Esophagus muscularis mucosa (tissue), 4 donors: Measurements from ENCODE around the gene CROCC2. TPM values are rescaled to one million over a fixed set of nuclear protein-coding genes. Genes with fewer than 3 reads are reported as not detected.

Source experiments
- DNase-seq: peaks from one replicate; pipeline ENCODE4 v3.0.0-alpha.2; 2017; ENCODE audit errors: extremely low spot score
- H3K27ac ChIP-seq, 4 donors: fragments of 200-600 bp; sonication (generic); replicated peaks in 1 of 4; 1 replicate in 3 of 4; 2 replicates in 1 of 4; pipeline ENCODE4 v1.5.1; 2016 to 2019; ENCODE audit warnings: mild to moderate bottlenecking in 1 of 4
- H3K27me3 ChIP-seq, 4 donors: fragments of 200-600 bp; sonication (generic); one replicate each; pipeline versions ENCODE4 v1.5.1 to v1.6.0; 2016 to 2019
- H3K36me3 ChIP-seq, 4 donors: fragments of 200-600 bp; sonication (generic); one replicate each; pipeline ENCODE4 v1.5.1; 2016 to 2019
- H3K4me1 ChIP-seq, 4 donors: fragments of 200-600 bp; sonication (generic); one replicate each; pipeline ENCODE4 v1.5.1; 2016 to 2019
- H3K4me3 ChIP-seq, 4 donors: fragments of 200-600 bp; sonication (generic); 1 replicate in 2 of 4; 2 replicates in 2 of 4; pipeline ENCODE4 v1.5.1; 2016 to 2019; ENCODE audit warnings: mild to moderate bottlenecking in 4 of 4, moderate library complexity in 1 of 4
- H3K9me3 ChIP-seq, 4 donors: fragments of 200-600 bp; sonication (generic); 1 replicate in 3 of 4; 2 replicates in 1 of 4; pipeline ENCODE4 v1.5.1; 2016 to 2019
- CTCF ChIP-seq, 3 experiments: fragments of 200-600 bp in 2 of 3; fragments of 450-650 bp in 1 of 3; sonication (generic) in 2 of 3; IDR thresholded peaks; one replicate each; pipeline ENCODE4 v1.5.1; 2017 to 2019; ENCODE audit warnings: antibody characterized with exemption in 3 of 3, mild to moderate bottlenecking in 2 of 3, moderate library complexity in 1 of 3
- EP300 ChIP-seq: sonication (generic); formaldehyde crosslinking; IDR thresholded peaks from one replicate; pipeline ENCODE4 v1.6.1; 2017; ENCODE audit warnings: antibody characterized with exemption
- POLR2A ChIP-seq: fragments of 450-650 bp; IDR thresholded peaks from one replicate; pipeline ENCODE4 v1.6.1; 2017; ENCODE audit warnings: antibody characterized with exemption, moderate library complexity, mild to moderate bottlenecking, low read depth
- POLR2AphosphoS5 ChIP-seq, 2 donors: sonication (generic); formaldehyde crosslinking; IDR thresholded peaks; one replicate each; pipeline ENCODE4 v1.6.1; 2017; ENCODE audit warnings: antibody characterized with exemption in 2 of 2
- WGBS: methylation state at CpG from one replicate; pipeline ENCODE4 v1.1.5; 2018; 5-methylcytosine and 5-hydroxymethylcytosine counted together
- intact Hi-C: fragments of 100-400 bp; cut with DNase I; formaldehyde crosslinking; loops from one replicate; pipeline ENCODE4 v1.15.1; 2023
- total RNA-seq, 4 donors: library from RNA; depleted of rRNA; stranded (reverse); fragments of >200 nt; gene quantifications; one replicate each; pipeline versions ENCODE4 v1.1.0 to v1.2.1, GENCODE V29; 2016

Gene CROCC2
- total RNA-seq, 4 donors from 2014 or later: not detected

- no peak overlapping the region for H3K27ac ChIP-seq
- H3K36me3 ChIP-seq: no peaks in the 10 kb centered on the region
- WGBS: 73% methylated on average over 11 of the region's 20 CpGs
- no peak for TF ChIP-seq POLR2A
- no peak for TF ChIP-seq CTCF (IDR thresholded peaks at IDR 0.05)
- H3K4me1 ChIP-seq: peaks cover 10 to 27% (median 24%) of the 10 kb centered on the region in 4 donors
- intact Hi-C loops: no loop called here
- peaks cover 0 to 12% (median 3%) of the 10 kb centered on the region in 4 donors for H3K9me3 ChIP-seq
- no peak for DNase-seq
- H3K27me3 ChIP-seq: peaks cover 0 to 50% (median 8%) of the 10 kb centered on the region in 4 donors
- H3K4me3 ChIP-seq: no peak overlapping the region
Measured at GRCh38 chr2:240985881-240986786, 80.0 kb downstream of the CROCC2 start.

- no peak for DNase-seq
- Histone ChIP-seq H3K4me1 (peaks cover 16 to 34% (median 31%) of the 10 kb centered on the region in 4 donors), H3K9me3 (peaks cover 0 to 12% (median 3%) of the 10 kb centered on the region in 4 donors), H3K4me3 (no peak overlapping the region), H3K27ac (no peak overlapping the region), H3K27me3 (peaks cover 0 to 53% (median 8%) of the 10 kb centered on the region in 4 donors), H3K36me3 (no peaks in the 10 kb centered on the region)
- WGBS: 8% methylated on average over 3 of the region's 11 CpGs
- intact Hi-C loops: no loop called here
- TF ChIP-seq CTCF (IDR thresholded peaks at IDR 0.05) (no peak), POLR2A (no peak), POLR2AphosphoS5 (IDR thresholded peaks at IDR 0.05) (no peak), EP300 (no peak)
Measured at GRCh38 chr2:240986787-240987411, 80.8 kb downstream of the CROCC2 start.

- intact Hi-C loops: no loop called here
- Histone ChIP-seq H3K27me3 (peaks cover 0 to 50% (median 8%) of the 10 kb centered on the region in 4 donors), H3K9me3 (peaks cover 0 to 12% (median 3%) of the 10 kb centered on the region in 4 donors), H3K36me3 (no peaks in the 10 kb centered on the region), H3K27ac (no peak overlapping the region), H3K4me1 (peaks cover 23 to 41% (median 37%) of the 10 kb centered on the region in 4 donors), H3K4me3 (no peak overlapping the region)
- 82% methylated on average over 1 of the region's 6 CpGs for WGBS
- DNase-seq: no peak
- TF ChIP-seq POLR2A: no peak
- TF ChIP-seq CTCF (IDR thresholded peaks at IDR 0.05): no peak
- no peak for TF ChIP-seq POLR2AphosphoS5 (IDR thresholded peaks at IDR 0.05)
- no peak for TF ChIP-seq EP300
Measured at GRCh38 chr2:240987588-240987987, 81.5 kb downstream of the CROCC2 start.

- Histone ChIP-seq H3K36me3 (no peaks in the 10 kb centered on the region), H3K9me3 (peaks cover 0 to 12% (median 3%) of the 10 kb centered on the region in 4 donors), H3K27ac (no peak overlapping the region), H3K4me1 (peaks cover 24 to 42% (median 37%) of the 10 kb centered on the region in 4 donors), H3K27me3 (peaks cover 0 to 48% (median 5%) of the 10 kb centered on the region in 4 donors), H3K4me3 (no peak overlapping the region)
- WGBS: 83% methylated on average over 2 of the region's 3 CpGs
- no peak for DNase-seq
- TF ChIP-seq CTCF (IDR thresholded peaks at IDR 0.05) (no peak), EP300 (no peak), POLR2A (no peak), POLR2AphosphoS5 (IDR thresholded peaks at IDR 0.05) (no peak)
- intact Hi-C loops: no loop called here
Measured at GRCh38 chr2:240988146-240988545, 82.0 kb downstream of the CROCC2 start.
